K562 (cell line): Measurements from ENCODE around the gene BCAS3. TPM values are rescaled to one million over a fixed set of nuclear protein-coding genes. Genes with fewer than 3 reads are reported as not detected.

Source experiments
- ATAC-seq: fragments of 200-7000 bp; cut with Tn5 transposase; 3 replicates; pipeline ENCODE4 v1.9.1; 2020; ENCODE audit warnings: moderate library complexity
- BruUV-seq: library from RNA; stranded (reverse); fragments of 400-500 nt; replicated peaks from 2 replicates; lab custom pipeline; 2021; lab: Mats Ljungman, UMichigan
- CTCF ChIA-PET: fragments of 300-600 bp; formaldehyde crosslinking; extraction: SDS; loops from one replicate; lab custom pipeline; 2021; ENCODE audit warnings: low intra/inter-chr PET ratio; lab: Yijun Ruan, JAX
- POLR2A ChIA-PET: fragments of 300-600, 350-650 bp; sonication (Branson Sonifier 250); formaldehyde crosslinking; extraction: SDS; loops from one replicate; lab custom pipeline; 2021; ENCODE audit warnings: antibody characterized with exemption, inconsistent platforms; lab: Yijun Ruan, JAX
- DNase-seq, 4 experiments: peaks; one replicate each; pipeline versions ENCODE4 v3.0.0 to v3.0.0-alpha.2; 2011 to 2018; ENCODE audit warnings: low spot score in 3 of 4, mixed read lengths in 3 of 4; ENCODE audit errors: extremely low read depth in 1 of 4
- FAIRE-seq: peaks from 2 replicates; lab custom pipeline; 2011; peaks lifted over from hg19 to GRCh38; lab: Jason Lieb, UNC
- H2AFZ ChIP-seq: 2 replicates; pipeline ENCODE4 v1.6.0; 2011; ENCODE audit warnings: low read depth, low read length, control low read depth, inconsistent platforms
- H3K27ac ChIP-seq: fragments of 200-600 bp; 3 replicates; pipeline ENCODE4 v1.8.0; 2011; ENCODE audit warnings: low read depth, mild to moderate bottlenecking, control low read depth, inconsistent platforms, low read length, moderate library complexity, mixed read lengths; ENCODE audit errors: extremely low read depth
- H3K27me3 ChIP-seq, 2 experiments: fragments of 300-600 bp in 1 of 2; 2 replicates in 1 of 2; 3 replicates in 1 of 2; pipeline versions ENCODE4 v1.6.0 to v1.8.0; 2011; ENCODE audit warnings: inconsistent platforms in 2 of 2, low read length in 2 of 2, mild to moderate bottlenecking in 1 of 2, mixed read lengths in 1 of 2, moderate library complexity in 1 of 2; ENCODE audit not compliant: control insufficient read depth in 2 of 2, insufficient read depth in 2 of 2
- H3K36me3 ChIP-seq: fragments of 300-600 bp; 3 replicates; pipeline ENCODE4 v1.8.0; 2011; ENCODE audit warnings: mild to moderate bottlenecking, low read length, inconsistent platforms; ENCODE audit not compliant: control insufficient read depth, insufficient read depth
- H3K4me1 ChIP-seq, 2 experiments: fragments of 200-600 bp in 1 of 2; replicated peaks in 1 of 2; 2 replicates in 1 of 2; 3 replicates in 1 of 2; pipeline versions ENCODE4 v1.5.1 to v1.8.0; 2011; ENCODE audit warnings: inconsistent platforms in 2 of 2, low read length in 2 of 2, mild to moderate bottlenecking in 1 of 2, mixed read lengths in 1 of 2, moderate library complexity in 1 of 2; ENCODE audit not compliant: control insufficient read depth in 2 of 2, insufficient read depth in 2 of 2
- H3K4me2 ChIP-seq: 2 replicates; pipeline ENCODE4 v1.6.1; 2011; ENCODE audit warnings: low read length, control low read depth, inconsistent platforms, mixed read lengths; ENCODE audit not compliant: insufficient read depth
- H3K4me3 ChIP-seq: fragments of 200-600 bp; sonication (generic), shearing (Covaris generic); 2 replicates; pipeline ENCODE4 v1.5.1; 2016; ENCODE audit warnings: control low read depth, inconsistent platforms
- H3K79me2 ChIP-seq: fragments of 200-600 bp; 3 replicates; pipeline ENCODE4 v1.8.0; 2011; ENCODE audit warnings: low read length, inconsistent platforms; ENCODE audit not compliant: control insufficient read depth, insufficient read depth
- H3K9ac ChIP-seq, 2 experiments: 2 replicates each; pipeline versions ENCODE4 v1.6.0 to v1.6.1; 2011; ENCODE audit warnings: low read depth in 2 of 2, low read length in 2 of 2, control low read depth in 1 of 2, inconsistent platforms in 1 of 2, mild to moderate bottlenecking in 1 of 2, mixed read lengths in 1 of 2; ENCODE audit not compliant: insufficient read depth in 1 of 2
- H3K9me1 ChIP-seq: one replicate; pipeline ENCODE4 v1.6.0; 2011; ENCODE audit warnings: inconsistent platforms, mild to moderate bottlenecking, low read length, moderate library complexity; ENCODE audit not compliant: control insufficient read depth, insufficient read depth
- H3K9me3 ChIP-seq: replicated peaks from 2 replicates; pipeline ENCODE4 v1.5.1; 2011; ENCODE audit warnings: low read depth, low read length, inconsistent platforms; ENCODE audit not compliant: control insufficient read depth, insufficient read depth
- H4K20me1 ChIP-seq: replicated peaks from 2 replicates; pipeline ENCODE4 v1.6.1; 2011; ENCODE audit warnings: low read length, inconsistent platforms, mixed read lengths; ENCODE audit not compliant: control insufficient read depth, insufficient read depth
- ELF2 ChIP-seq: fragments of 250-450 bp; sonication (Bioruptor Pico); IDR thresholded peaks from 2 replicates; pipeline ENCODE4 v1.5.0; 2021; ENCODE audit warnings: mild to moderate bottlenecking
- JUND ChIP-seq, 2 experiments: IDR thresholded peaks; 2 replicates in 1 of 2; 3 replicates in 1 of 2; pipeline ENCODE4 v1.6.1; 2011; ENCODE audit warnings: borderline replicate concordance in 2 of 2, low read depth in 2 of 2, low read length in 2 of 2, improper control_type of control experiment in 1 of 2, missing biosample characterization in 1 of 2, missing genetic modification characterization in 1 of 2, missing genetic modification reagents in 1 of 2
- KDM5B ChIP-seq: fragments of 200-600 bp; sonication (generic); IDR thresholded peaks from 2 replicates; pipeline ENCODE4 v1.6.1; 2012; ENCODE audit warnings: low read depth, mild to moderate bottlenecking, moderate library complexity, low read length, control low read depth, inconsistent platforms; ENCODE audit not compliant: insufficient replicate concordance
- MCM2 ChIP-seq: fragments of 450-650 bp; IDR thresholded peaks from 2 replicates; pipeline ENCODE4 v1.6.1; 2017; ENCODE audit warnings: low read depth, mild to moderate bottlenecking
- NFE2 ChIP-seq: IDR thresholded peaks from 2 replicates; pipeline ENCODE4 v1.6.1; 2014; ENCODE audit warnings: antibody characterized with exemption, low read depth
- NFYB ChIP-seq: IDR thresholded peaks from 2 replicates; pipeline ENCODE4 v1.6.1; 2011; ENCODE audit warnings: mild to moderate bottlenecking, moderate library complexity; ENCODE audit not compliant: insufficient read length; ENCODE audit errors: extremely low read depth
- RBM39 ChIP-seq: fragments of 200-400 bp; formaldehyde crosslinking; optimal IDR thresholded peaks from 2 replicates; pipeline ENCODE3; 2018; ENCODE audit warnings: low read depth, low read length
- ZNF263 ChIP-seq: sonication (generic); formaldehyde crosslinking; IDR thresholded peaks from 2 replicates; pipeline ENCODE4 v1.8.0; 2022; ENCODE audit warnings: mild to moderate bottlenecking, missing genetic modification reagents, borderline replicate concordance
- ZNF3 ChIP-seq: fragments of 250-450 bp; sonication (Bioruptor Pico); IDR thresholded peaks from 2 replicates; pipeline ENCODE4 v1.5.0; 2021; ENCODE audit warnings: mild to moderate bottlenecking, moderate library complexity
- ZNF347 ChIP-seq: fragments of 450-650 bp; formaldehyde crosslinking; IDR thresholded peaks from 2 replicates; pipeline ENCODE4 v1.4.0; 2020; ENCODE audit warnings: low read depth, mild to moderate bottlenecking, moderate library complexity
- ZNF431 ChIP-seq: sonication (generic); formaldehyde crosslinking; IDR thresholded peaks from 2 replicates; pipeline ENCODE4 v1.8.0; 2022; ENCODE audit warnings: mild to moderate bottlenecking, missing genetic modification reagents
- WGBS: fragments of 100-300 bp; shearing (Covaris generic); methylation state at CpG from one replicate; pipeline ENCODE4 v1.1.6; 2016; ENCODE audit warnings: low coverage, mixed read lengths; ENCODE audit not compliant: insufficient coverage; ENCODE audit errors: missing lambda C conversion rate; 5-methylcytosine and 5-hydroxymethylcytosine counted together
- in situ Hi-C: fragments of 300-500 bp; cut with MboI; formaldehyde crosslinking; loops from 4 replicates; pipeline ENCODE4 v1.15.0; 2018; ENCODE audit warnings: inconsistent platforms, mixed read lengths
- intact Hi-C: fragments of 100-400 bp; cut with micrococcal nuclease; formaldehyde crosslinking; loops from 2 replicates; pipeline ENCODE4 v1.14.2; 2022
- polyA plus RNA-seq, 8 experiments: library from polyadenylated mRNA; depleted of rRNA in 4 of 8; stranded (reverse) in 5 of 8; unstranded in 3 of 8; fragments of >200 nt; fragmentation: Nextera tagmentation in 2 of 8; fragmentation: Illumina TruSeq in 1 of 8; extraction: Ambion mirVana in 2 of 8; extraction: Trizol in 1 of 8; gene quantifications; 2 replicates each; pipeline versions ENCODE4 v1.2.1 to v1.2.3, GENCODE V29; 2011 to 2014; ENCODE audit warnings: inconsistent platforms in 1 of 8, missing spikeins in 1 of 8
- total RNA-seq, 7 experiments: library from RNA; depleted of rRNA in 6 of 7; stranded (reverse); fragments of >200 nt in 6 of 7; fragmentation: Illumina TruSeq in 2 of 7; extraction: Trizol in 2 of 7; gene quantifications; 2 replicates each; pipeline versions ENCODE4 v1.2.1 to v1.2.3, GENCODE V29; 2011 to 2021; ENCODE audit warnings: low replicate concordance in 1 of 7
- TF ChIP-seq, protein P1 (sequence below): fragments of 450-650 bp; IDR thresholded peaks from 2 replicates; pipeline ENCODE4 v1.6.1; 2018; ENCODE audit warnings: mild to moderate bottlenecking, low read depth; ENCODE audit not compliant: partially characterized antibody
- TF ChIP-seq, protein P2 (sequence below): sonication (generic); formaldehyde crosslinking; IDR thresholded peaks from 2 replicates; pipeline ENCODE4 v1.8.0; 2022; ENCODE audit warnings: mild to moderate bottlenecking, missing genetic modification reagents
- TF ChIP-seq, protein P3 (sequence below): IDR thresholded peaks from 2 replicates; pipeline ENCODE4 v1.6.1; 2012; ENCODE audit warnings: low read depth, low read length, improper control_type of control experiment, borderline replicate concordance

BCAS3 gene
- total and polyA plus RNA-seq, 9 of the 15 experiments (the other 6 are each of a cell fraction or from before 2014, with no cell fraction given): 1.9 to 5.5 (median 3.5) TPM

DNA sequence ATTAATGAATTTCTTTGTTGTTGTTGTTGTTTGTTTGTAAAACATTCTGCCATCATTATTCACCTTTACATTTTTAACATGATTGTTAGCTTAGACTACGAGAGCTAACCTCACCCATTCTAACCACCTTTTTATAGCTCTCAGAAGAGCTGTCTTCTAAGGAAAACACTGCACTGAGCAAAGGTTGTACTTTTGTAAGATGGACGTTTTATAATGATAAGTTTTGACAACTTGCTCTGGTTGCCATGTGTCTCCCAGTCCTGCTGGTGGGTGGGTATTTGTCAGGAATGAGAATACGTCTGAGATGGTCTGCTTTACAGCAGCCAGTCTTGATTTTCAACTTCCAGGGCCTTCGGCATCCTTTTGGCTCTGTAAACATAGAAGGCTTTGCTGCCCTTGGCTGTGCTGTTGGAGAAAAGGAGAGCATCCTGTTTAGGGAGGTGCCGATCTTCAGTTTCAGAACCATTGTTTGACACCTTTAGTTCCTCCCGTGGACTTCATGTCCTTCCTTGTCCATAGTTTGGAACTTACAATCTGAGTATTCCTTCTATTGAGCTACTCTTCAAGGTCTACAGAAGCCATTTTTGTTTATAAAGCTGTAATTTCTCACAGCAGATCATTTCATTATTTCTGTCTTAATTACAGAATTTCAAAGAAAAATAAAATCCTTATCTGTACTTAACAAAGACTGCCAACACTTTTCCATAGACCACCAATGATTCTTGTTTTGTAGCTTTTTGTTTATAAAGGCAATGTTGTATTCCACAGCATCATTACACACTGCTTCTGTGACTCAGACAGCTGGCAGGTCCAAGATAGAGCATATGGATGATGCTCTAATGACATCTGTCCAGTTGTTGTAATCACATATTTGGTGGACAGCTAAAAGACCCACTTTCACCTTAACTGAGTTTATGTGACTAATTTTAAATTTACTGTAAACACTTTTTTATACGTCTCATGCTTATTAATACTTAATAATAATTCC, 451.9 kb downstream of the BCAS3 start:
- Histone ChIP-seq H3K9me1 (no peaks in the 10 kb centered on the region), H3K9me3 (no peaks in the 10 kb centered on the region), H4K20me1 (peaks cover 2% of the 10 kb centered on the region; the same call in 1 of the 2 replicates), H3K27me3 (peaks cover 4 to 7% of the 10 kb centered on the region in 2 experiments; a peak in 4 of 5 replicates), H3K4me1 (no peaks in the 10 kb centered on the region), H3K27ac (no peak overlapping the region), H3K4me2 (no peak overlapping the region), H3K4me3 (no peak overlapping the region), H3K79me2 (no peaks in the 10 kb centered on the region), H2AFZ (no peak overlapping the region), H3K36me3 (no peaks in the 10 kb centered on the region), H3K9ac (no peak overlapping the region)
- no peak for FAIRE-seq
- intact Hi-C loops (no loop called here), in situ Hi-C loops (no loop called here)
- POLR2A ChIA-PET: interaction anchor here (0.5 to 0.6 kb wide), 2 partner anchors 26 to 319 kb away, joined by 3 read pairs; no protein-coding TSS in a partner anchor
- no peak for DNase-seq
- 3% methylated on average over 7 of the region's 7 CpGs for WGBS
- ATAC-seq: no peak
- CTCF ChIA-PET: no interaction called here
- no TSS peak for BruUV-seq
- no peak for TF ChIP-seq ZNF3 (CRISPR knock-in tag)
- TF ChIP-seq, protein P1, sequence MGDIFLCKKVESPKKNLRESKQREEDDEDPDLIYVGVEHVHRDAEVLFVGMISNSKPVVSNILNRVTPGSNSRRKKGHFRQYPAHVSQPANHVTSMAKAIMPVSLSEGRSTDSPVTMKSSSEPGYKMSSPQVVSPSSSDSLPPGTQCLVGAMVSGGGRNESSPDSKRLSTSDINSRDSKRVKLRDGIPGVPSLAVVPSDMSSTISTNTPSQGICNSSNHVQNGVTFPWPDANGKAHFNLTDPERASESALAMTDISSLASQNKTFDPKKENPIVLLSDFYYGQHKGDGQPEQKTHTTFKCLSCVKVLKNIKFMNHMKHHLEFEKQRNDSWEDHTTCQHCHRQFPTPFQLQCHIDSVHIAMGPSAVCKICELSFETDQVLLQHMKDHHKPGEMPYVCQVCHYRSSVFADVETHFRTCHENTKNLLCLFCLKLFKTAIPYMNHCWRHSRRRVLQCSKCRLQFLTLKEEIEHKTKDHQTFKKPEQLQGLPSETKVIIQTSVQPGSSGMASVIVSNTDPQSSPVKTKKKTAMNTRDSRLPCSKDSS: no peak
- no peak for TF ChIP-seq ELF2 (CRISPR knock-in tag)
- TF ChIP-seq NFYB: no peak
- no peak for TF ChIP-seq ZNF347 (CRISPR knock-in tag)
- no peak for TF ChIP-seq RBM39
- TF ChIP-seq, protein P2, sequence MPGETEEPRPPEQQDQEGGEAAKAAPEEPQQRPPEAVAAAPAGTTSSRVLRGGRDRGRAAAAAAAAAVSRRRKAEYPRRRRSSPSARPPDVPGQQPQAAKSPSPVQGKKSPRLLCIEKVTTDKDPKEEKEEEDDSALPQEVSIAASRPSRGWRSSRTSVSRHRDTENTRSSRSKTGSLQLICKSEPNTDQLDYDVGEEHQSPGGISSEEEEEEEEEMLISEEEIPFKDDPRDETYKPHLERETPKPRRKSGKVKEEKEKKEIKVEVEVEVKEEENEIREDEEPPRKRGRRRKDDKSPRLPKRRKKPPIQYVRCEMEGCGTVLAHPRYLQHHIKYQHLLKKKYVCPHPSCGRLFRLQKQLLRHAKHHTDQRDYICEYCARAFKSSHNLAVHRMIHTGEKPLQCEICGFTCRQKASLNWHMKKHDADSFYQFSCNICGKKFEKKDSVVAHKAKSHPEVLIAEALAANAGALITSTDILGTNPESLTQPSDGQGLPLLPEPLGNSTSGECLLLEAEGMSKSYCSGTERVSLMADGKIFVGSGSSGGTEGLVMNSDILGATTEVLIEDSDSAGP (CRISPR knock-in tag): no peak
- TF ChIP-seq ZNF263: no peak
- TF ChIP-seq JUND (IDR thresholded peaks at IDR 0.05; ENCODE audit: borderline replicate concordance, low read depth, low read length): no peak
- no peak for TF ChIP-seq JUND (tag; IDR thresholded peaks at IDR 0.05; ENCODE audit: borderline replicate concordance, low read depth, low read length)
- TF ChIP-seq ZNF431 (CRISPR knock-in tag): no peak
- no peak for TF ChIP-seq MCM2
- TF ChIP-seq KDM5B: no peak
- no peak for TF ChIP-seq NFE2
- TF ChIP-seq, protein P3, sequence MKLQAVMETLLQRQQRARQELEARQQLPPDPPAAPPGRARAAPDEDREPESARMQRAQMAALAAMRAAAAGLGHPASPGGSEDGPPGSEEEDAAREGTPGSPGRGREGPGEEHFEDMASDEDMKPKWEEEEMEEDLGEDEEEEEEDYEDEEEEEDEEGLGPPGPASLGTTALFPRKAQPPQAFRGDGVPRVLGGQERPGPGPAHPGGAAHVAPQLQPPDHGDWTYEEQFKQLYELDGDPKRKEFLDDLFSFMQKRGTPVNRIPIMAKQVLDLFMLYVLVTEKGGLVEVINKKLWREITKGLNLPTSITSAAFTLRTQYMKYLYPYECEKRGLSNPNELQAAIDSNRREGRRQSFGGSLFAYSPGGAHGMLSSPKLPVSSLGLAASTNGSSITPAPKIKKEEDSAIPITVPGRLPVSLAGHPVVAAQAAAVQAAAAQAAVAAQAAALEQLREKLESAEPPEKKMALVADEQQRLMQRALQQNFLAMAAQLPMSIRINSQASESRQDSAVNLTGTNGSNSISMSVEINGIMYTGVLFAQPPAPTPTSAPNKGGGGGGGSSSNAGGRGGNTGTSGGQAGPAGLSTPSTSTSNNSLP: no peak
